ENCODE results near the gene MAPT. TPM values are rescaled to one million over a fixed set of nuclear protein-coding genes. Genes with fewer than 3 reads are reported as not detected.

Gene MAPT
- total and polyA plus RNA-seq, 2 of the 4 experiments (the other 2 are of a cell fraction) = 0.18 to 0.19 TPM

- Histone ChIP-seq H3K27ac (ENCODE audit: insufficient read depth, low read length) (no peak overlapping the region), H3K9me3 (ENCODE audit: control insufficient read depth, insufficient read depth, low read length) (no peaks in the 10 kb centered on the region), H2BK15ac (ENCODE audit: low read depth, low read length) (no peak overlapping the region), H3K23ac (ENCODE audit: low read depth, low read length) (no peak overlapping the region), H3K27me3 (ENCODE audit: control insufficient read depth, insufficient read depth, low read length) (peaks cover 13% of the 10 kb centered on the region), H4K5ac (ENCODE audit: low read depth, low read length) (no peak overlapping the region), H3K56ac (ENCODE audit: extremely low read depth, insufficient read depth, low read length) (no peak overlapping the region), H3K4ac (ENCODE audit: low read depth, low read length) (no peak overlapping the region), H2AFZ (replicated peaks; ENCODE audit: low read length, poor library complexity) (no peak overlapping the region), H2BK5ac (ENCODE audit: low read depth, low read length, poor library complexity, severe bottlenecking) (no peak overlapping the region), H3K9me1 (ENCODE audit: insufficient read depth, low read length) (no peaks in the 10 kb centered on the region), H4K20me1 (ENCODE audit: insufficient read depth, low read length) (no peaks in the 10 kb centered on the region), H2BK120ac (ENCODE audit: low read depth, low read length) (no peak overlapping the region), H3K14ac (replicated peaks; ENCODE audit: low read depth, low read length) (no peak overlapping the region), H3K4me2 (ENCODE audit: low read depth, low read length) (no peak overlapping the region), H3K9ac (ENCODE audit: low read depth, low read length) (no peak overlapping the region), H3K4me3 (ENCODE audit: insufficient read depth, low read depth, low read length) (no peak overlapping the region), H2AK9ac (replicated peaks; ENCODE audit: low read depth, low read length, poor library complexity) (no peak overlapping the region), H3K79me1 (ENCODE audit: low read depth in 1 of 2, low read length in 2 of 2) (no peaks in the 10 kb centered on the region), H2BK20ac (ENCODE audit: low read depth, low read length) (no peak overlapping the region), H2AK5ac (ENCODE audit: low read depth, low read length) (no peak overlapping the region), H4K91ac (ENCODE audit: insufficient read depth, low read depth, low read length) (no peak overlapping the region), H3K4me1 (ENCODE audit: control insufficient read depth, insufficient read depth, low read length) (no peaks in the 10 kb centered on the region), H4K8ac (ENCODE audit: low read depth in 2 of 2, low read length in 2 of 2) (no peak overlapping the region), H3K36me3 (ENCODE audit: control insufficient read depth, insufficient read depth, low read length) (no peaks in the 10 kb centered on the region), H3K18ac (ENCODE audit: low read depth, low read length) (no peak overlapping the region)
- TF ChIP-seq RAD21 (IDR thresholded peaks at IDR 0.05; ENCODE audit: low read length) (no peak), USF2 (IDR thresholded peaks at IDR 0.05; ENCODE audit: low read depth, low read length) (no peak), NFE2L2 (IDR thresholded peaks at IDR 0.05; ENCODE audit: low read depth, low read length) (no peak)
- ATAC-seq (ENCODE audit: low read depth) (no peak), DNase-seq (no peak)
- dilution Hi-C loops (cut with HindIII; ENCODE audit: low sequenced_read_pairs, unreplicated experiment) (loop anchor here (25.0 kb wide), 1 partner anchor 227 kb away; no protein-coding TSS in a partner anchor), intact Hi-C loops (cut with micrococcal nuclease) (no loop called here), in situ Hi-C loops (cut with MboI; ENCODE audit: low sequenced_read_pairs) (no loop called here)
- no CpG with 5 or more reads among the region's 6 CpGs for WGBS, 2 experiments (ENCODE audit: extremely low coverage in 2 of 2, insufficient read length in 1 of 2)
- ChIA-PET POLR2A (ENCODE audit: unreplicated experiment) (no interaction called here), CTCF (no interaction called here)
- no TSS peak for BruUV-seq (replicated peaks)
Measured at GRCh38 chr17:45863857-45864654, 30.3 kb upstream of the MAPT start.

Measured in IMR-90 (cell line).